ENCODE measurements around the gene POLR3H.

POLR3H gene

DNA sequence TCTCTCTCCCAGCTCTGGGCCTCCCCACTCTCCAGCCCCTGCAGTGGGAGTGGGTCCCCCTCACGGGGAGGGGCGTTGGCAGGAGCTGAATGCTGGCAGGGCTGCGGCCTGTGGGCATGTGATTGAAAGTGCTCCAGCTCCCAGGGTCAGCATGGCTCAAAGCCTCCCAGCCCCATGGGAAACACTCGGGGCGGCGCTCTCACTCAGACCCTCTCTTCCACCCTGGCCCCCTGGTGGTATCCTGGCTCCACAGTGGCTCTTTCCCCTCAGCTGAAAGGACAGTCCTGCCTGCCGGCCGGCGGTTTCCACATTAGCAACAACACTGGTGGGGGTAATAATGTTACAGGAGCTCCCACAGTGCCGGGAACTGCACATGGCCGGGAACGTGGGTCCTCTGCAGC, 35.5 kb downstream of the POLR3H start:
- no peak overlapping the region for H3K4me3 ChIP-seq (ENCODE audit: low read depth in 1 of 2, low read length in 1 of 2)
- no peaks in the 10 kb centered on the region for H3K27me3 ChIP-seq
- H3K4me1 ChIP-seq (ENCODE audit: control insufficient read depth in 1 of 2, insufficient read depth in 1 of 2, low read depth in 1 of 2, low read length in 1 of 2): no peaks in the 10 kb centered on the region
- H3K27ac ChIP-seq: no peak overlapping the region
- no peaks in the 10 kb centered on the region for H3K9me3 ChIP-seq
- TF ChIP-seq, protein P1, sequence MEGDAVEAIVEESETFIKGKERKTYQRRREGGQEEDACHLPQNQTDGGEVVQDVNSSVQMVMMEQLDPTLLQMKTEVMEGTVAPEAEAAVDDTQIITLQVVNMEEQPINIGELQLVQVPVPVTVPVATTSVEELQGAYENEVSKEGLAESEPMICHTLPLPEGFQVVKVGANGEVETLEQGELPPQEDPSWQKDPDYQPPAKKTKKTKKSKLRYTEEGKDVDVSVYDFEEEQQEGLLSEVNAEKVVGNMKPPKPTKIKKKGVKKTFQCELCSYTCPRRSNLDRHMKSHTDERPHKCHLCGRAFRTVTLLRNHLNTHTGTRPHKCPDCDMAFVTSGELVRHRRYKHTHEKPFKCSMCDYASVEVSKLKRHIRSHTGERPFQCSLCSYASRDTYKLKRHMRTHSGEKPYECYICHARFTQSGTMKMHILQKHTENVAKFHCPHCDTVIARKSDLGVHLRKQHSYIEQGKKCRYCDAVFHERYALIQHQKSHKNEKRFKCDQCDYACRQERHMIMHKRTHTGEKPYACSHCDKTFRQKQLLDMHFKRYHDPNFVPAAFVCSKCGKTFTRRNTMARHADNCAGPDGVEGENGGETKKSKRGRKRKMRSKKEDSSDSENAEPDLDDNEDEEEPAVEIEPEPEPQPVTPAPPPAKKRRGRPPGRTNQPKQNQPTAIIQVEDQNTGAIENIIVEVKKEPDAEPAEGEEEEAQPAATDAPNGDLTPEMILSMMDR (IDR thresholded peaks at IDR 0.05): no peak
- peaks cover 64% of the 10 kb centered on the region for H3K36me3 ChIP-seq

DNA sequence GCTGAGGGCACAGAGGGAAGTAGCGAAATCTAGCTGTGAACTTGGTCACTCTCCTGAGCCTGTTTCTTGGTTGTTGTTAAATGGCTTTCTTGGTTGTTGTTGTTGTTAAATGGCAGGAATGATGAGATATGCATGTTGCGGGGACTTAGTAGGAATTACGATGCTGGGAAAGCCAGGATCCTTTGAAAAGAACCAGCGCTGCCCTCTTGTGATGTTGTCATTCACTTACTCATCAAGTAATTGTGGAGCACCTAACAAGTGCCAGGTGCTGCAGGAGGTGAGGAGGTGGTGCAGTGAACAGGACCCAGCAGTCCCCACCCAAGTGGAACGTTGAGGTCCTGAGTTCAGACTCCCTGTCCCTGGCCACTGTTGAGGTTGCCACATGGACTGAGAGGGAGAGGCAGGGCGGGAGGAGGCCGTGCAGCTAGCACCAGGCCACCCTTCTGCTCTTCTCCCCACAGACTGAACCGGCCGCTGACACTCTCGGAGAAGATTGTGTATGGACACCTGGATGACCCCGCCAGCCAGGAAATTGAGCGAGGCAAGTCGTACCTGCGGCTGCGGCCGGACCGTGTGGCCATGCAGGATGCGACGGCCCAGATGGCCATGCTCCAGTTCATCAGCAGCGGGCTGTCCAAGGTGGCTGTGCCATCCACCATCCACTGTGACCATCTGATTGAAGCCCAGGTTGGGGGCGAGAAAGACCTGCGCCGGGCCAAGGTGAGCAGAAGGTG, 36.8 kb downstream of the POLR3H start:
- no peaks in the 10 kb centered on the region for H3K27me3 ChIP-seq
- no peaks in the 10 kb centered on the region for H3K4me1 ChIP-seq (ENCODE audit: control insufficient read depth in 1 of 2, insufficient read depth in 1 of 2, low read depth in 1 of 2, low read length in 1 of 2)
- H3K4me3 ChIP-seq (ENCODE audit: low read depth in 1 of 2, low read length in 1 of 2): no peak overlapping the region
- peaks cover 55% of the 10 kb centered on the region for H3K36me3 ChIP-seq
- H3K27ac ChIP-seq: no peak overlapping the region
- TF ChIP-seq, protein P1 (IDR thresholded peaks at IDR 0.05): no peak
- no peaks in the 10 kb centered on the region for H3K9me3 ChIP-seq

DNA sequence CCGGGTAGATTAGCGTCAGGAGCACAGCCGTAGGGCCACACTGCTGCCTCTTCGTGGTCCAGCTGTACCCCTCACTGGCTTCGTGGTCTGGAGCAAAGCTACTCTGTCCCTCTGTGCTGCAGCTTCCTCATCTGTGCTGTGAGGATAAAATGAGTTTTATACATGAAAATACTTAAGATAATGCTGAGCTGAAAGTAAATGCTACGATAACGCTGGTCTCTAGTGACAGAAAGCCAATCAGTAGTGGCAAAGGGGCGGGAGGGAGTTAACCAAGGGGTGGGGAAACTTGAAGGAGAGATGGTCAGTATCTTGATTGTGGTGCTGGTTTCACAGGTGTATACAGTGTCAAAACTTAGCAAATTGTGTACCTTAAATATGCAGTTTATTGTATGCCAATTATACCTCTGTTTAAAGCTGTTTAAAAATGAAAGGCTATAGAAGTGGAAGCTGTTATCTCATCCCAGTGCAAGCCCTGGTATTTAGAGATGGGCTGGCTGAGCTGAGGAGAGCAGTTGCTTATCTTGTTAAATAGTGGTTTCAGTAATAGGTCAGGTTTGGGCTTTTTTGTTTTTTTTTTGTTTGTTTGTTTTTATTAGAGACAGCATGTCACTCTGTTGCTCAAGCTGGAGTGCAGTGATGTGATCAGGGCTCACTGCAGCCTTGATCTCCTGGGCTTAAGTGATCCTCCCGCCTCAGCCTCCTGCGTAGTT, 38.6 kb downstream of the POLR3H start:
- Histone ChIP-seq H3K27me3 (no peaks in the 10 kb centered on the region), H3K9me3 (no peaks in the 10 kb centered on the region), H3K4me3 (ENCODE audit: low read depth in 1 of 2, low read length in 1 of 2) (no peak overlapping the region), H3K27ac (no peak overlapping the region), H3K36me3 (peaks cover 57% of the 10 kb centered on the region), H3K4me1 (ENCODE audit: control insufficient read depth in 1 of 2, insufficient read depth in 1 of 2, low read depth in 1 of 2, low read length in 1 of 2) (no peaks in the 10 kb centered on the region)
- TF ChIP-seq, protein P1 (IDR thresholded peaks at IDR 0.05): no peak

DNA sequence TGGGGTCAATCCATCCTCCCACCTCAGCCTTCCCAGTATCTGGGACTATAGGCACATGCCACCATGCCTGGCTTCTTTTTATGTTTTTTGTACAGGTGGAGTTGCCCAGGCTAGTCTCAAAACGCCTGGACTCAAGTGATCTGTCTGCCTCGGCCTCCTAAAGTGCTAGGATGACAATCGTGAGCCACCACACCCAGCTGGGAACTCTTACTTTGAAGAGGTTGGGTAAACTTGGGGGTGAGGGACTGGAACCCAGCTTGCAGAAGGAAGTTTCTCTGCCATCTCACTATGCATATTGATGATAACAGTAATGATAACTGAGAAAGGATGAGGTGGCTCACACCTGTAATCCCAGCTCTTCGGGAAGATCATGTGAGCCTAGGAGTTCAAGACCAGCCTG, 39.5 kb downstream of the POLR3H start:
- Histone ChIP-seq H3K4me1 (ENCODE audit: control insufficient read depth in 1 of 2, insufficient read depth in 1 of 2, low read depth in 1 of 2, low read length in 1 of 2) (no peaks in the 10 kb centered on the region), H3K27me3 (no peaks in the 10 kb centered on the region), H3K27ac (no peak overlapping the region), H3K36me3 (peaks cover 55% of the 10 kb centered on the region), H3K9me3 (no peaks in the 10 kb centered on the region), H3K4me3 (ENCODE audit: low read depth in 1 of 2, low read length in 1 of 2) (no peak overlapping the region)
- TF ChIP-seq, protein P1 (IDR thresholded peaks at IDR 0.05): no peak

DNA sequence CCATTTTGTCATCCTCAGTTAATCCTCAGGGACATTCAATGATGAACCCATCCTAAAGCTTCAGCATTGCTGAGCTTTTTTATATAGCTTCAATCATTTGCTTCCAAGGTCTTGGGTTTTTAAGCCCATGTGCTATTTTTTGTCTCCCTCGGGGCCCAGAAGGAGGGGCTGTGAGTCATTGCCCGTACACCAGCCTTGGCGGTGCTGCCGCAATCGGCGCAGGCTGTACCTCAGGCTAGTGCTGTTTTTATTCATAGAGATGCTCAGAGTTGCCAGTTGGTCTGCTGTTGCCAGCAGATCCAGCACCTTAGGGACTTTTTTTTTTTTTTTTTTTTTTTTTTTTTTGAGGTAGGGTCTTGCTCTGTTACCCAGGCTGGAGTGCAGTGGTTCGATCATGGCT, 39.9 kb downstream of the POLR3H start:
- Histone ChIP-seq H3K36me3 (peaks cover 56% of the 10 kb centered on the region), H3K9me3 (no peaks in the 10 kb centered on the region), H3K27ac (no peak overlapping the region), H3K4me3 (ENCODE audit: low read depth in 1 of 2, low read length in 1 of 2) (no peak overlapping the region), H3K4me1 (ENCODE audit: control insufficient read depth in 1 of 2, insufficient read depth in 1 of 2, low read depth in 1 of 2, low read length in 1 of 2) (no peaks in the 10 kb centered on the region), H3K27me3 (no peaks in the 10 kb centered on the region)
- TF ChIP-seq, protein P1 (IDR thresholded peaks at IDR 0.05): no peak
